DOHH2 (cell line): Measurements from ENCODE around the gene ADAMTS3.

Source experiments
- H3F3A ChIP-seq: fragments of 200-600 bp; sonication (generic), shearing (Covaris generic); 2 replicates; pipeline ENCODE4 v1.6.0; 2016; ENCODE audit warnings: antibody characterized with exemption, mild to moderate bottlenecking; ENCODE audit not compliant: control insufficient read depth, insufficient read depth
- H3K27ac ChIP-seq: fragments of 200-600 bp; sonication (generic); 2 replicates; pipeline ENCODE4 v1.5.1; 2014; ENCODE audit warnings: low read depth, mild to moderate bottlenecking, low read length, moderate library complexity
- H3K27me3 ChIP-seq: fragments of 200-600 bp; sonication (generic); 2 replicates; pipeline ENCODE4 v1.6.1; 2014; ENCODE audit warnings: mild to moderate bottlenecking, low read length, mixed read lengths; ENCODE audit not compliant: control insufficient read depth
- H3K36me3 ChIP-seq: fragments of 200-600 bp; sonication (generic); 2 replicates; pipeline ENCODE4 v1.6.1; 2014; ENCODE audit warnings: mild to moderate bottlenecking, low read length, moderate library complexity, mixed read lengths; ENCODE audit not compliant: control insufficient read depth
- H3K4me1 ChIP-seq: fragments of 200-600 bp; sonication (generic); 2 replicates; pipeline ENCODE4 v1.6.1; 2014; ENCODE audit warnings: mild to moderate bottlenecking, low read length, mixed read lengths; ENCODE audit not compliant: control insufficient read depth
- H3K4me2 ChIP-seq: fragments of 200-600 bp; sonication (generic); 2 replicates; pipeline ENCODE4 v1.6.0; 2014; ENCODE audit warnings: mild to moderate bottlenecking, low read length, moderate library complexity
- H3K4me3 ChIP-seq: fragments of 200-600 bp; sonication (generic); 2 replicates; pipeline ENCODE4 v1.5.1; 2014; ENCODE audit warnings: mild to moderate bottlenecking, low read length, mixed read lengths
- H3K79me2 ChIP-seq: fragments of 200-600 bp; sonication (generic); 2 replicates; pipeline ENCODE4 v1.6.1; 2014; ENCODE audit warnings: mild to moderate bottlenecking, low read length, mixed read lengths; ENCODE audit not compliant: control insufficient read depth
- H3K9me2 ChIP-seq: fragments of 200-600 bp; sonication (generic); replicated peaks from 2 replicates; pipeline ENCODE4 v1.6.1; 2014; ENCODE audit warnings: mild to moderate bottlenecking, low read length, mixed read lengths; ENCODE audit not compliant: control insufficient read depth
- H3K9me3 ChIP-seq: fragments of 200-600 bp; sonication (generic); 2 replicates; pipeline ENCODE4 v1.6.1; 2014; ENCODE audit warnings: antibody characterized with exemption, low read length, mixed read lengths; ENCODE audit not compliant: control insufficient read depth, insufficient read depth
- H4K20me1 ChIP-seq: fragments of 200-600 bp; sonication (generic); 2 replicates; pipeline ENCODE4 v1.6.0; 2014; ENCODE audit warnings: low read depth, mild to moderate bottlenecking, antibody characterized with exemption, low read length, moderate library complexity; ENCODE audit not compliant: control insufficient read depth, insufficient read depth
- CTCF ChIP-seq: fragments of 200-600 bp; sonication (generic); IDR thresholded peaks from one replicate; pipeline ENCODE4 v1.5.1; 2014; ENCODE audit warnings: antibody characterized with exemption, mild to moderate bottlenecking, low read depth, low read length; ENCODE audit not compliant: poor library complexity, severe bottlenecking
- EZH2phosphoT487 ChIP-seq: fragments of 200-600 bp; sonication (generic); IDR thresholded peaks from 2 replicates; pipeline ENCODE4 v1.6.1; 2017; ENCODE audit warnings: borderline replicate concordance, mild to moderate bottlenecking, antibody characterized with exemption, low read length, moderate library complexity, mixed read lengths

Gene ADAMTS3

GRCh38 chr4:72275381-72275780, 293.6 kb downstream of the ADAMTS3 start:
- no peaks in the 10 kb centered on the region for H3K36me3 ChIP-seq
- no peaks in the 10 kb centered on the region for H3K4me1 ChIP-seq
- H3K9me2 ChIP-seq = no peaks in the 10 kb centered on the region
- H3K27ac ChIP-seq = no peak overlapping the region
- H3K9me3 ChIP-seq = no peaks in the 10 kb centered on the region
- no peak overlapping the region for H3K4me3 ChIP-seq
- H3K4me2 ChIP-seq = no peak overlapping the region
- no peaks in the 10 kb centered on the region for H3K27me3 ChIP-seq
- no peaks in the 10 kb centered on the region for H3F3A ChIP-seq
- H3K79me2 ChIP-seq = no peaks in the 10 kb centered on the region
- TF ChIP-seq EZH2phosphoT487 = no peak
- TF ChIP-seq CTCF = no peak
- no peaks in the 10 kb centered on the region for H4K20me1 ChIP-seq

GRCh38 chr4:72274251-72274650, 294.8 kb downstream of the ADAMTS3 start:
- no peaks in the 10 kb centered on the region for H3K9me3 ChIP-seq
- H3K27me3 ChIP-seq = no peaks in the 10 kb centered on the region
- H3F3A ChIP-seq = no peaks in the 10 kb centered on the region
- no peaks in the 10 kb centered on the region for H3K79me2 ChIP-seq
- H3K27ac ChIP-seq = no peak overlapping the region
- no peaks in the 10 kb centered on the region for H4K20me1 ChIP-seq
- H3K4me2 ChIP-seq = no peak overlapping the region
- no peak for TF ChIP-seq CTCF
- TF ChIP-seq EZH2phosphoT487 = no peak
- no peaks in the 10 kb centered on the region for H3K9me2 ChIP-seq
- H3K4me3 ChIP-seq = no peak overlapping the region
- H3K36me3 ChIP-seq = no peaks in the 10 kb centered on the region
- no peaks in the 10 kb centered on the region for H3K4me1 ChIP-seq

GRCh38 chr4:72255269-72255668, 313.8 kb downstream of the ADAMTS3 start:
- Histone ChIP-seq H3K4me3 (no peak overlapping the region), H3K4me2 (no peak overlapping the region), H3K79me2 (no peaks in the 10 kb centered on the region), H3K4me1 (no peaks in the 10 kb centered on the region), H3K27ac (no peak overlapping the region), H4K20me1 (no peaks in the 10 kb centered on the region), H3K9me2 (no peaks in the 10 kb centered on the region), H3K27me3 (no peaks in the 10 kb centered on the region), H3K36me3 (no peaks in the 10 kb centered on the region), H3F3A (no peaks in the 10 kb centered on the region), H3K9me3 (peaks cover 3% of the 10 kb centered on the region; the same call in 1 of the 2 replicates)
- no peak for TF ChIP-seq CTCF
- TF ChIP-seq EZH2phosphoT487 = no peak

GRCh38 chr4:72243641-72244040, 325.4 kb downstream of the ADAMTS3 start:
- no peaks in the 10 kb centered on the region for H3K9me3 ChIP-seq
- no peaks in the 10 kb centered on the region for H3K79me2 ChIP-seq
- H3K9me2 ChIP-seq = no peaks in the 10 kb centered on the region
- H3K27ac ChIP-seq = no peak overlapping the region
- H3K4me1 ChIP-seq = no peaks in the 10 kb centered on the region
- H3F3A ChIP-seq = no peaks in the 10 kb centered on the region
- no peaks in the 10 kb centered on the region for H3K27me3 ChIP-seq
- no peaks in the 10 kb centered on the region for H4K20me1 ChIP-seq
- H3K4me3 ChIP-seq = no peak overlapping the region
- H3K36me3 ChIP-seq = no peaks in the 10 kb centered on the region
- TF ChIP-seq EZH2phosphoT487 = no peak
- H3K4me2 ChIP-seq = no peak overlapping the region
